Prostate gland (tissue), 2 donors: ENCODE results near the gene LACTBL1.

Experiments
- POLR2A ChIP-seq: fragments of 450-650 bp; IDR thresholded peaks from one replicate; pipeline ENCODE4 v1.6.1; 2016; ENCODE audit warnings: antibody characterized with exemption, mild to moderate bottlenecking
- POLR2AphosphoS5 ChIP-seq: sonication (generic); formaldehyde crosslinking; IDR thresholded peaks from one replicate; pipeline ENCODE4 v1.6.1; 2017; ENCODE audit warnings: antibody characterized with exemption
- TF ChIP-seq, protein P1 (sequence below), 4 experiments: fragments of 200-600 bp in 2 of 4; fragments of 450-650 bp in 2 of 4; sonication (generic) in 2 of 4; IDR thresholded peaks; 1 replicate in 3 of 4; 2 replicates in 1 of 4; pipeline ENCODE4 v1.5.1; 2016 to 2019; ENCODE audit warnings: antibody characterized with exemption in 4 of 4, mild to moderate bottlenecking in 2 of 4, moderate library complexity in 2 of 4

DNA sequence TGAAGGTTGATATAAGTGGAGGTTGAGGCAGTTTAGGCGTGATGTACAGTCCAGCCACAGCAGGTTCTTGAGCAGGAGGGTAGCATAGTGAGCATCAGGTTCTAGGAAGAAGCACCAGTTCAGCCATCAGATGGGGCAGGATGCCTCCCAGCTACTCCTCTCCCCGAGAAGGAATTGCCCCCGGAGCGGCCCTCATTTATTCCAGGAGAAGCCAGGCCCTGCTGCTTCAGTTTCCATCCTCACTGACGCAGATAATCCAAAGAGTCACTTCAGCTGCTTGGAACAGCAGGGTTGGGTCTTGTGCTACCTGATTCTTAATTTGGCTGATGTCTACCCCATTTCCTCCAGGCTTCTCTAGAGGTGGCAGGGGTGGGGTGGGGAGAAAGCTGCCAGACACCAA lies 54.7 kb downstream of the LACTBL1 start:
- TF ChIP-seq, protein P1, sequence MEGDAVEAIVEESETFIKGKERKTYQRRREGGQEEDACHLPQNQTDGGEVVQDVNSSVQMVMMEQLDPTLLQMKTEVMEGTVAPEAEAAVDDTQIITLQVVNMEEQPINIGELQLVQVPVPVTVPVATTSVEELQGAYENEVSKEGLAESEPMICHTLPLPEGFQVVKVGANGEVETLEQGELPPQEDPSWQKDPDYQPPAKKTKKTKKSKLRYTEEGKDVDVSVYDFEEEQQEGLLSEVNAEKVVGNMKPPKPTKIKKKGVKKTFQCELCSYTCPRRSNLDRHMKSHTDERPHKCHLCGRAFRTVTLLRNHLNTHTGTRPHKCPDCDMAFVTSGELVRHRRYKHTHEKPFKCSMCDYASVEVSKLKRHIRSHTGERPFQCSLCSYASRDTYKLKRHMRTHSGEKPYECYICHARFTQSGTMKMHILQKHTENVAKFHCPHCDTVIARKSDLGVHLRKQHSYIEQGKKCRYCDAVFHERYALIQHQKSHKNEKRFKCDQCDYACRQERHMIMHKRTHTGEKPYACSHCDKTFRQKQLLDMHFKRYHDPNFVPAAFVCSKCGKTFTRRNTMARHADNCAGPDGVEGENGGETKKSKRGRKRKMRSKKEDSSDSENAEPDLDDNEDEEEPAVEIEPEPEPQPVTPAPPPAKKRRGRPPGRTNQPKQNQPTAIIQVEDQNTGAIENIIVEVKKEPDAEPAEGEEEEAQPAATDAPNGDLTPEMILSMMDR (IDR thresholded peaks at IDR 0.05) = no peak
- TF ChIP-seq POLR2AphosphoS5 = no peak
- TF ChIP-seq POLR2A = no peak
